Kidney (tissue), 14 donors: ENCODE data around the gene HTRA2. TPM values are rescaled to one million over a fixed set of nuclear protein-coding genes. Genes with fewer than 3 reads are reported as not detected.

Experiments used
- DNase-seq, 5 donors: peaks; one replicate each; pipeline ENCODE4 v3.0.0-alpha.2; 2013 to 2020
- FAIRE-seq: peaks from 2 replicates; lab custom pipeline; 2012; peaks lifted over from hg19 to GRCh38; lab: Jason Lieb, UNC
- H3K27ac ChIP-seq, 2 donors: one replicate each; pipeline ENCODE4 v1.7.0; 2013; ENCODE audit warnings: low read depth in 2 of 2, low read length in 2 of 2, inconsistent platforms in 1 of 2
- H3K27me3 ChIP-seq: one replicate; pipeline ENCODE4 v1.7.1; 2013; ENCODE audit warnings: low read length, inconsistent platforms; ENCODE audit not compliant: control insufficient read depth, insufficient read depth
- H3K36me3 ChIP-seq, 3 donors: one replicate each; pipeline versions ENCODE4 v1.7.0 to v1.7.1; 2013; ENCODE audit warnings: low read length in 3 of 3, control low read depth in 1 of 3, inconsistent platforms in 1 of 3; ENCODE audit not compliant: insufficient read depth in 3 of 3, control insufficient read depth in 2 of 3
- H3K4me1 ChIP-seq, 3 donors: one replicate each; pipeline versions ENCODE4 v1.7.0 to v1.7.1; 2013; ENCODE audit warnings: low read length in 3 of 3, inconsistent platforms in 1 of 3, low read depth in 1 of 3; ENCODE audit not compliant: control insufficient read depth in 2 of 3, insufficient read depth in 2 of 3
- H3K4me3 ChIP-seq, 3 donors: one replicate each; pipeline versions ENCODE4 v1.7.0 to v1.8.1; 2013; ENCODE audit warnings: low read length in 3 of 3, control low read depth in 1 of 3, inconsistent platforms in 1 of 3
- H3K9ac ChIP-seq, 3 donors: one replicate each; pipeline versions ENCODE4 v1.7.0 to v1.7.1; 2013; ENCODE audit warnings: low read length in 3 of 3, control low read depth in 1 of 3, inconsistent platforms in 1 of 3
- H3K9me3 ChIP-seq, 3 donors: one replicate each; pipeline versions ENCODE4 v1.7.0 to v1.7.1; 2013; ENCODE audit warnings: low read length in 3 of 3, control low read depth in 1 of 3, inconsistent platforms in 1 of 3; ENCODE audit not compliant: control insufficient read depth in 2 of 3, insufficient read depth in 1 of 3
- CTCF ChIP-seq: IDR thresholded peaks from 3 replicates; pipeline ENCODE4 v1.5.1; 2012; ENCODE audit warnings: mild to moderate bottlenecking, moderate library complexity, borderline replicate concordance; ENCODE audit not compliant: insufficient read depth; ENCODE audit errors: extremely low read depth
- intact Hi-C: fragments of 100-400 bp; cut with DNase I; formaldehyde crosslinking; loops from one replicate; pipeline ENCODE4 v1.11.1; 2022
- polyA plus RNA-seq: library from polyadenylated mRNA; stranded (reverse); fragments of 350-450 nt; fragmentation: Illumina TruSeq; extraction: RNeasy Lipid Tissue Mini Kit (QIAGEN cat#74804); gene quantifications from one replicate; pipeline ENCODE4 v1.2.3, GENCODE V29; 2014; ENCODE audit warnings: low read depth, low replicate concordance; ENCODE audit not compliant: insufficient read depth
- total RNA-seq: library from RNA; stranded (reverse); fragmentation: NEBNext Ultra II Directional; extraction: Animal tissue kit (Norgen Biotek cat#: 25700); gene quantifications from one replicate; pipeline ENCODE4 v1.2.1, GENCODE V29; 2021
- donor health status: control.
- donor health status: control.
- donor health status: control.
- donor health status: control.
- donor health status: control.
- donor health status: DM: yes; HTN: yes; CAD: no.
- donor health status: Normal renal cell carcinoma (clear cell type).

HTRA2 gene
- total and polyA plus RNA-seq, 2 donors from 2014 or later = 30.8 to 44.2 TPM

- FAIRE-seq = no peak
- intact Hi-C loops = no loop called here
Observed at GRCh38 chr2:74581463-74581862, 51.7 kb downstream of the HTRA2 start.

GRCh38 chr2:74582184-74582583 lies 52.5 kb downstream of the HTRA2 start:
- intact Hi-C loops = no loop called here
- TF ChIP-seq CTCF = no peak
- Histone ChIP-seq H3K4me1 (no peaks in the 10 kb centered on the region), H3K4me3 (no peak overlapping the region), H3K36me3 (no peaks in the 10 kb centered on the region), H3K9ac (no peak overlapping the region), H3K9me3 (no peaks in the 10 kb centered on the region), H3K27me3 (no peaks in the 10 kb centered on the region), H3K27ac (no peak overlapping the region)
- no peak for FAIRE-seq
- DNase-seq = no peak

More at GRCh38 chr2:74581463-74581862, 51.7 kb downstream of the HTRA2 start:
- H3K36me3 ChIP-seq = no peaks in the 10 kb centered on the region
- no peak overlapping the region for H3K4me3 ChIP-seq
- H3K27me3 ChIP-seq = no peaks in the 10 kb centered on the region
- no peak for DNase-seq
- no peaks in the 10 kb centered on the region for H3K4me1 ChIP-seq
- H3K9ac ChIP-seq = no peak overlapping the region
- TF ChIP-seq CTCF = no peak
- no peak overlapping the region for H3K27ac ChIP-seq
- H3K9me3 ChIP-seq = no peaks in the 10 kb centered on the region

Other genes with a start within 250 kb of the HTRA2 start
- 5.2 TPM for gene SLC4A5, start 186.5 kb upstream of the HTRA2 start, total RNA-seq
- gene SLC4A5, start 186.5 kb upstream of the HTRA2 start, polyA plus RNA-seq = 1.1 TPM
- 134 TPM for gene DCTN1, start 149.6 kb upstream of the HTRA2 start, total RNA-seq
- gene DCTN1, start 149.6 kb upstream of the HTRA2 start, polyA plus RNA-seq = 191 TPM
- gene C2orf81, start 108.3 kb upstream of the HTRA2 start, total RNA-seq = 11.6 TPM
- 8.8 TPM for gene C2orf81, start 108.3 kb upstream of the HTRA2 start, polyA plus RNA-seq
- 23.3 TPM for gene WDR54, start 108.2 kb upstream of the HTRA2 start, total RNA-seq
- gene WDR54, start 108.2 kb upstream of the HTRA2 start, polyA plus RNA-seq = 37.6 TPM
- gene RTKN, start 88.0 kb upstream of the HTRA2 start, total RNA-seq = 76.4 TPM
- gene RTKN, start 88.0 kb upstream of the HTRA2 start, polyA plus RNA-seq = 95.6 TPM
- 44.2 TPM for gene INO80B, start 74.8 kb upstream of the HTRA2 start, total RNA-seq
- 37.0 TPM for gene INO80B, start 74.8 kb upstream of the HTRA2 start, polyA plus RNA-seq
- gene WBP1, start 71.5 kb upstream of the HTRA2 start, total RNA-seq = 83.9 TPM
- 150 TPM for gene WBP1, start 71.5 kb upstream of the HTRA2 start, polyA plus RNA-seq
- 51.9 TPM for gene MOGS, start 64.6 kb upstream of the HTRA2 start, total RNA-seq
- gene MOGS, start 64.6 kb upstream of the HTRA2 start, polyA plus RNA-seq = 27.5 TPM
- 85.1 TPM for gene MRPL53, start 57.3 kb upstream of the HTRA2 start, total RNA-seq
- gene MRPL53, start 57.3 kb upstream of the HTRA2 start, polyA plus RNA-seq = 157 TPM
- 23.1 TPM for gene CCDC142, start 46.9 kb upstream of the HTRA2 start, total RNA-seq
- gene CCDC142, start 46.9 kb upstream of the HTRA2 start, polyA plus RNA-seq = 2.8 TPM
- 29.1 TPM for gene TTC31, start 46.9 kb upstream of the HTRA2 start, total RNA-seq
- 11.5 TPM for gene TTC31, start 46.9 kb upstream of the HTRA2 start, polyA plus RNA-seq
- gene LBX2, start 30.3 kb upstream of the HTRA2 start, total RNA-seq = 2.5 TPM
- 1.5 TPM for gene LBX2, start 30.3 kb upstream of the HTRA2 start, polyA plus RNA-seq
- 20.7 TPM for gene PCGF1, start 22.2 kb upstream of the HTRA2 start, total RNA-seq
- 20.1 TPM for gene PCGF1, start 22.2 kb upstream of the HTRA2 start, polyA plus RNA-seq
- gene TLX2, start 15.5 kb upstream of the HTRA2 start, total RNA-seq = not detected
- gene TLX2, start 15.5 kb upstream of the HTRA2 start, polyA plus RNA-seq = not detected
- not detected for gene DQX1, start 3.7 kb upstream of the HTRA2 start, total RNA-seq
- not detected for gene DQX1, start 3.7 kb upstream of the HTRA2 start, polyA plus RNA-seq
- 91.0 TPM for gene AUP1, start 227 bp upstream of the HTRA2 start, total RNA-seq
- 130 TPM for gene AUP1, start 227 bp upstream of the HTRA2 start, polyA plus RNA-seq
- 9.7 TPM for gene LOXL3, start 24.0 kb downstream of the HTRA2 start, total RNA-seq
- 2.4 TPM for gene LOXL3, start 24.0 kb downstream of the HTRA2 start, polyA plus RNA-seq
- gene DOK1, start 24.8 kb downstream of the HTRA2 start, total RNA-seq = 16.7 TPM
- 11.3 TPM for gene DOK1, start 24.8 kb downstream of the HTRA2 start, polyA plus RNA-seq
- 3.4 TPM for gene M1AP, start 118.4 kb downstream of the HTRA2 start, total RNA-seq
- 0.49 TPM for gene M1AP, start 118.4 kb downstream of the HTRA2 start, polyA plus RNA-seq
- 10.8 TPM for gene SEMA4F, start 124.3 kb downstream of the HTRA2 start, total RNA-seq
- gene SEMA4F, start 124.3 kb downstream of the HTRA2 start, polyA plus RNA-seq = 5.2 TPM